ENCODE measurements around the gene FAM83G.
"Not testable (repeated sequence)": the region's sequence is repeated elsewhere in the genome, so short reads cannot be mapped to it uniquely, and the experiment has no call there.

Gene FAM83G

DNA sequence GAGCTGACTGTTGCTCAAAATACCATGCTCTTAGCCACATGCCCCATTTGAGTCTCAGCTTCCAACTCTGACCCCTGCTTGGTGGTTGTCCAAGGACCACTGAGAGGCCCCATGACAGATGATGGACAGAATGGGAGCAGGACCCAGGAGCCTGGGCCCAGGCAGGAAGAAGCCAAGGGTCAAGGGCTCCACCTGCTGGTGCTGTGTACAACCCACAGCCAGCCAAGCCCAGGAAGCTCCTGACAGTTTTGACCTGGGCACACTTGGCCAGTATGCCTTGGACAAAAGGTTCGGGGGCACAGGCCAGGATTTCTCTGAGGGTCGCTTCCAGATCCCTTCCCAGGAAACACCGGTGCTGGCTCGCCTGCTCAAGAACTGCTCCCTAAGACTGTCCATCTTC, 27.2 kb upstream of the FAM83G start:
- TF ChIP-seq, protein P1, sequence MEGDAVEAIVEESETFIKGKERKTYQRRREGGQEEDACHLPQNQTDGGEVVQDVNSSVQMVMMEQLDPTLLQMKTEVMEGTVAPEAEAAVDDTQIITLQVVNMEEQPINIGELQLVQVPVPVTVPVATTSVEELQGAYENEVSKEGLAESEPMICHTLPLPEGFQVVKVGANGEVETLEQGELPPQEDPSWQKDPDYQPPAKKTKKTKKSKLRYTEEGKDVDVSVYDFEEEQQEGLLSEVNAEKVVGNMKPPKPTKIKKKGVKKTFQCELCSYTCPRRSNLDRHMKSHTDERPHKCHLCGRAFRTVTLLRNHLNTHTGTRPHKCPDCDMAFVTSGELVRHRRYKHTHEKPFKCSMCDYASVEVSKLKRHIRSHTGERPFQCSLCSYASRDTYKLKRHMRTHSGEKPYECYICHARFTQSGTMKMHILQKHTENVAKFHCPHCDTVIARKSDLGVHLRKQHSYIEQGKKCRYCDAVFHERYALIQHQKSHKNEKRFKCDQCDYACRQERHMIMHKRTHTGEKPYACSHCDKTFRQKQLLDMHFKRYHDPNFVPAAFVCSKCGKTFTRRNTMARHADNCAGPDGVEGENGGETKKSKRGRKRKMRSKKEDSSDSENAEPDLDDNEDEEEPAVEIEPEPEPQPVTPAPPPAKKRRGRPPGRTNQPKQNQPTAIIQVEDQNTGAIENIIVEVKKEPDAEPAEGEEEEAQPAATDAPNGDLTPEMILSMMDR (IDR thresholded peaks at IDR 0.05; ENCODE audit: insufficient read depth, low read depth, low read length, missing control alignments) = peak; percentile 26
- not testable (repeated sequence) for H3K4me3 ChIP-seq (ENCODE audit: low read depth, low read length); DNase-seq (ENCODE audit: low read depth)

DNA sequence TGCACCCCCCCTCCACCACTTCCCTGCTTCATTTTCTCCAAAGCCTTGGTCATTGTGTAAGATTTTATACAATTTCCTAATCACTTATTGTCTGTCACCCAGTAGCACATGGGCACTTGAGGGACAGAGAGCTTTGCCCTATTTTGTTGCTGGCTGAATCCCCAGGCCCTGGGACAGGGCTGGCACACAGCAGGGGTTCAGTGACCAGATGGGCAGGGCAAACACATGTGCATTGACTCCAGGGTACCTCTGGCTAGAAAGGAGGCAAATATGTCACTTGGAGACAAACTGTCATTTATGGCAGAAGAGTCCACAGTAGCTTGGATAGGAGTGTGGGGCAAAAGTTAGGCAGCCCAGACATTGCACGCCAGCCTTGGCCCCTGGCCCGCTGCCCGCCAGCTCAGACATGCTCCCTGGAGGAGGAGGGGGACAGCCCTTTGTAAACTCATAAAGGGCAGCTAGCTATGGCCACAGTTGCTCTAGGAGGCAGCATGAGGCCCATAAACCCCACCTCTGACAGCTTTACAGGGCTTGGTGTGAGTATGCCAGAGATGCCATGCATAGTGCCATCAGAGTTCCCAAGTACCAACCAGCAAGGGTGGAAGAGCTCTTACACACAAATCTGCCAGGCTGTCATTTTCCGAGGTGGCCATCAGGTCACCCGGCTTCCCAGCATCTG, 26.3 kb upstream of the FAM83G start:
- not testable (repeated sequence) for H3K4me3 ChIP-seq (ENCODE audit: low read depth, low read length); DNase-seq (ENCODE audit: low read depth)

DNA sequence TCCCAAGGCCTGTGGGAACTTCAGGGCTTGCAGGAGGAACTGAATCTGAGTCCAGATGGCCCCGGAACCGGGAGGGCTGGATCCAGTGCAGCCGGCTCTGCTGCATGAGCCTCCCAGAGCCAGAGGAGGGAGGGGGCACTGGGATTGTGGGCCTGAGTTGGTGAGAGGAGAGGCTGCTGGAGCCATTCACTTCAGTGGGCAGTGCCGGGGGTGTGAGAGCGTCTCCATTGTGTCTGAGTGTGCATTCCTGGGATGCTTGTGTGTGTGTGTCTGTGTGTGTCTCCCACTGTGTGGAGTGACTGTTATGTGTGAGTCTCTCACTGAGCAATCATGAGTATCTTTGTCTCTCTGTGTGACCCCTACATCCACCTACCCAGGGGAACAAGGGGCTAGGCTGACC, 25.2 kb upstream of the FAM83G start:
- not testable (repeated sequence) for H3K4me3 ChIP-seq (ENCODE audit: low read depth, low read length); DNase-seq (ENCODE audit: low read depth)

DNA sequence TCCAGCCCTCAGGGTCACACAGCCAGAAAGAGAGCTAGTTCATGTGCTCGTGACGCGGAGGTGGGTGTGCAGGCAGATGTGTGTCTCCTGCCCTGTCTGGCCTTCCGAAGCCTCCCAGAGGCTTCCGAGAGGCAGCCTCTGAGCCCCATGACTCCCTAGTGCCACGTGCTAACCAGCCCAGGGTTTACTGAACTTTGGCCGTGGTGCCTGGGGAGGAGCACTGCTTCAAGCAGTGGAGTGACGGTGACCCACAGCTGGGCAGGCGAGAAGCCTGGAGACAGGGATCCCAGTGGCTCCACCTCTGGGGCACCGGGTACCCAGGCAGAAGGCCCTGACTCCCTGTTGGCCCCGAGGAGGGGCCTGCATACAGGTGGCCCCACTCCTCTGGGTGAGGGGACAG, 24.1 kb upstream of the FAM83G start:
- not testable (repeated sequence) for H3K4me3 ChIP-seq (ENCODE audit: low read depth, low read length); DNase-seq (ENCODE audit: low read depth)

DNA sequence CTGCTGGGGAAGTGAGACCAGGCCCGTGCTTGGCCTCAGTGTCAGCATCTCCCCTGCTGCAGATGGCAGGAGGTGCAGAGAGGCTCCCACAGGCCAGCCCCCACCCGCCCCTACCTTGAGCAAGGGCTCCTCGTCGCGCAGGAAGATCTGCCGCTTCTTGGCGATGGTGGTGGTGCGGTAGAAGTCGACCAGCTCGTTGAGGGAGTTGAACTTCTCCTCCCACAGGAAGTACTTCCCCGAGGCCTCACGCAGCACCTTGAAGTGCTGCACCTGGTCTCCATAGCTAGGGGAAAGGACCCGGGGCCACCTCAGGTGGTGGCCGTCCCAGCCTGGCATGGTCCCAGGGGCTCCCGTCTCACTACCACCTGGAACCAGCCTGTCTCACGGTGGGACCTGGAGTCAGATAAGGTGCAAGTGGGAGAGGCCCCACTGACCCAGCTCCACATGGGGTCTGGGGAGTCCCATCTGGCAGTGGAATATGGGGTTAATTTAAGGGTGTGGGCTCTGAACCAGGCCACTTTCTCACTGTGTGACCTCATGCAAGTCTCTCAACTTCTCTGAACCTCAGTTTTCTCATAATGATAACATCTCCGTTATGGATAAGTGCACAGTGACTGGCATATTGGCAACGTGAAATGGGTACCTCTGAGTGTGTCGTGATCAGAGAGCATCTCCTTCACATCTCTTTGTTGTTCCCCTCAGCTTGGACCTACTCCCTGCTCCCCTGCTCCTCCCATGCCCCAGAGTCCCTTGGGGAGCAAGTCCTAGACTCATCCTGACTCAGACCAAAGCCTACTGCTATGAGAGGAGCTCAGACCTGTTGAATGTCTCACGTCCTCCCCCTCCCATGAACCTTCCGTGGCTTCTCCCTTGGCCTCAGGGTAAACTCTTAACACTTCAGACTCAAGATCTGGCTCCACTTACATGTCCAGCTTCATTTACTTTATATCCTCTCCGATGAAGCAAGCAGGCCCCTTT, 19.8 kb upstream of the FAM83G start:
- TF ChIP-seq, protein P1 (IDR thresholded peaks at IDR 0.05; ENCODE audit: insufficient read depth, low read depth, low read length, missing control alignments) = no peak
- no peak overlapping the region for H3K4me3 ChIP-seq (ENCODE audit: low read depth, low read length)
- no peak for DNase-seq (ENCODE audit: low read depth)

DNA sequence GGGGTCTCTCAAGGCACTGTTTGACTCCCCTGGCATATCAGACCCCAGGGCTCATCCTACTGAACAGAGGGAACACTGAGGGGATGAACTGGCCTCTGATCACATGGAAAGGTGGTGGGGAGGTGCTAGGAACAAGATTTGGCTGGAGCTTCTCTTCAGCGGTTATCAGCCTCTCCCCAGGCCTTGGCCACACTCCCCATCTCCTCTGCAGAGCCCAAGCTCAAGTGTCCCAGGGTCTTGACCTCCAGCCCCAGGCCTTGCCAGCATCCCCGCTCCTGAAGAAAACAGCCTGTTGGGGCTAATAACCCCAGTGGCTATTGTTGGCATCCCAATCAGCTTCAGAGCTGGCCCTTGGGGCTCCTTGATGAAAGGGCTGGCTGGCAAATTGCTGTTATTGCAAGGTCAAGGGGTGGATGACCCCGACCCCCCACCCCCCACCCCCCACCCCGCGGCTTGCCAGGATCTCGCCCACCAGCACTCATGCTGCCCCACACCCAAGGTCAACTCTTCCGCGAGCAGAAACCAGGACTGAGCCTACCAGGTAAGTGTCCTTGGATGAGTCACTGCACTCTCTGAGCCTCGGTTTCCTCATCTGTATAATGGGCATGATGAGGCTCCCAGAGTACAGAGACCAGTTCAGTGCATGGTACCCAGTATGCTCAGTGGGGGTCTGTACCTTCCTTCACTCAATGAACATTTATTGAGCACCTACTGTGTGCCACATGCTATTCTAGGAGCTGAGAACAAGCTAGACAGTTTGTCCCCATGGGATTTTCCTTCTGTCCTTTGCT, 18.8 kb upstream of the FAM83G start:
- TF ChIP-seq, protein P1 (IDR thresholded peaks at IDR 0.05; ENCODE audit: insufficient read depth, low read depth, low read length, missing control alignments) = no peak
- H3K4me3 ChIP-seq (ENCODE audit: low read depth, low read length) = no peak overlapping the region
- DNase-seq (ENCODE audit: low read depth) = no peak

DNA sequence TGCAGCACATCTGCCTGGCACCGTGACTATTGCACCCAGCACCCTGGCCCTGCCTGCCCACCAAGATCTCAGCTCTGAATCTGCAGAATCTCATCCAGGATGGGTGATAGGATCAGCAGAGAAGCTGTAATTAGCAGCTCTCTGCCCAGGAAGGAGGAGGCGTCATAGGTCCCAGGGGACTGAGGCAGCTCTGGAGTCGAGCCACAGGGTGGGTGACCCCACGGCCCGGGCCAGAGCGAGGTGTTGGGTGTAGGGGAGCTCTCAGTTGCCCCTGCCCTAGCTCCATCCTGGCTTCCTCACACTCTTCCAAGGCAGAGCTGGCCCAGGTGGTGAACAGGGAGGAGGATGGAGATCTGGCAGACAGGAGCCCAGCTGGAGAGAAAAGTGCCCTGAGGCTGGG, 18.2 kb upstream of the FAM83G start:
- TF ChIP-seq, protein P1 (IDR thresholded peaks at IDR 0.05; ENCODE audit: insufficient read depth, low read depth, low read length, missing control alignments) = no peak
- no peak overlapping the region for H3K4me3 ChIP-seq (ENCODE audit: low read depth, low read length)
- no peak for DNase-seq (ENCODE audit: low read depth)

DNA sequence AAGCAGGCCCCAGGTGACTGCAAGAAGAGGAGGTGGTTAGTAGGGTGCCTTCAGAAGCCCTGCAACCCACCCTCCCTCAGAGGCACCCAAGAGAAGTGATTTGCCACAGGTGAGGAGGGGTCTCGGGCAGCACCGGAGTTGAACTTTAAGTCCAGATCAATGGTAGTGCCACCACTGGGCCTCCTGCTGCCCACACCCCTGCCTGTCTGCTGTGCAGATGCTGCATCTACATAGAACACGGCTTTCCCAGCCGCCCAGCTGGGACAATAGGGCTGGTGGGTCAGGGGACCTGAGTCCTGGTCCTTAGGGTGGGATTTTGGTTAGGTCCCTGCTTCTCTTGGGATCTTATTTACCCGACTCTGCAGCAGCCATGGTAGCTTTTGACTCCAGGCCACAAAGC, 17.6 kb upstream of the FAM83G start:
- DNase-seq (ENCODE audit: low read depth) = no peak
- TF ChIP-seq, protein P1 (IDR thresholded peaks at IDR 0.05; ENCODE audit: insufficient read depth, low read depth, low read length, missing control alignments) = no peak
- H3K4me3 ChIP-seq (ENCODE audit: low read depth, low read length) = no peak overlapping the region
